ENCODE measurements around the gene ERF. TPM values are rescaled to one million over a fixed set of nuclear protein-coding genes. Genes with fewer than 3 reads are reported as not detected.

The ERF gene
- total RNA-seq, 2 experiments from 2014 or later = 26.7 to 33.5 TPM

DNA sequence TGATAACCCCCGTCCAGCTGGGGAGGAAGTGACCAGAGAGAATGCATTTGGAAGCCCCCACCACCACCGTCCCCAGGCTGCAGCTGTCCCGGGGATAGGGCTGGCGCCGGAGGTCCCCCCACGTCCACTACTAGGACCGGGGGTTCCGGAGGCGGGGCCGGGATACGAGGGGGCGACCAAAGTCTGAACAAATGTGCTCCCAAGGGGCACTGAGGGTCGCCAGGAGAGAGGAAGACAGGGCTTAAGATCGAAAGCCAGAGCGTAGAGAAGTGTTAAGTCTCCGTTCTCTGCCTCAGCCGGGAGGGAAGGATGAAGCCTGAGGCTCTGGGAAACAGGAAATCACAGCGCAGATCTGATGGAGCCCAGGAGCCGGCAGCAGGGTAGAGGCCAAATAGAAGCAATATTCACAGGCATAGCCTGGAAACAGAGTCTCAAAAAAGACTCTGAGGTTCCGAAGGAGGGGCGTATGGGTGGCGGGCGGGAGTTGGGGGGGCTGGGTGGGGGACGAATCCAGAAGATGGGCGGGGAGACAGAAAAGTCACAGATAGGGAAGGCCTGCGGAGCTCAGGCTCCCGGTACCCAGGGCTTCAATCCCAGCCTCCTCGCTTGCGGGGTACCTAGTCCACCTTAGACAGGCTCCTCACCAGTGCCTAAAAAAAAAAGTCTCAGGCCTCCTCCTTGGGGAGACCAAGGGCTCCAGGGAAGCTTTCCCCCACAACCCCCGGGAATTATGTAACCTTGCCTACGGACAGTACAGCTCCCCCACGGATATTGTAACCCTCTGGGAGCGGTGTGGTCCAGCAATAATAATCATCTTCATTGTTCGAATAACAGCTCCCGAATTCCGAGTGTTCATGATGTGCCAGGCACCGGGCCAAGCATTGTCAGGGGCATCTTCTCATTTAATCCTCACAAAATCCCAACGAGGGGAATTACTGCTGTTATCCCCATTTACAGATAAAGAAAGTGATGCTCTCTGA, 1.1 kb upstream of the ERF start:
- no TSS peak for BruUV-seq (replicated peaks)
- DNase-seq (ENCODE audit: low spot score) = no peak
- TF ChIP-seq EZH2phosphoT487 (IDR thresholded peaks at IDR 0.05; ENCODE audit: borderline replicate concordance, low read depth, low read length) = no peak
- no peak for TF ChIP-seq CTCF (conservative IDR thresholded peaks at IDR 0.05; ENCODE audit: low read length)
- intact Hi-C loops (cut with micrococcal nuclease; ENCODE audit: unreplicated experiment) = no loop called here
- Histone ChIP-seq H3K79me2 (ENCODE audit: insufficient read depth, low read depth, low read length) (peaks cover 28% of the 10 kb centered on the region; the same call in 1 of the 2 replicates), H3K4me3 (ENCODE audit: low read depth, low read length, poor library complexity, severe bottlenecking) (peak overlapping the region; percentile 99), H3K9me2 (ENCODE audit: insufficient read depth, low read length) (no peaks in the 10 kb centered on the region), H2AFZ (ENCODE audit: low read length) (peak overlapping the region; percentile 58; the same call in 1 of the 2 replicates), H3K27ac (ENCODE audit: low read depth, low read length, poor library complexity, severe bottlenecking) (no peak overlapping the region), H4K20me1 (ENCODE audit: insufficient read depth, low read length) (no peaks in the 10 kb centered on the region; the same call in 1 of the 2 replicates), H3K9me3 (ENCODE audit: low read length) (no peaks in the 10 kb centered on the region), H3K4me1 (ENCODE audit: insufficient read depth, low read length, poor library complexity, severe bottlenecking) (peaks cover 25% of the 10 kb centered on the region), H3K36me3 (ENCODE audit: insufficient read depth, low read length) (no peaks in the 10 kb centered on the region), H3K4me2 (ENCODE audit: low read length) (peak overlapping the region; percentile 96)
- ChIA-PET POLR2A (interaction anchor here (1.4 kb wide), 1 partner anchor 24 kb away, joined by 3 read pairs; no protein-coding TSS in a partner anchor), CTCF (ENCODE audit: unreplicated experiment) (no interaction called here)

DNA sequence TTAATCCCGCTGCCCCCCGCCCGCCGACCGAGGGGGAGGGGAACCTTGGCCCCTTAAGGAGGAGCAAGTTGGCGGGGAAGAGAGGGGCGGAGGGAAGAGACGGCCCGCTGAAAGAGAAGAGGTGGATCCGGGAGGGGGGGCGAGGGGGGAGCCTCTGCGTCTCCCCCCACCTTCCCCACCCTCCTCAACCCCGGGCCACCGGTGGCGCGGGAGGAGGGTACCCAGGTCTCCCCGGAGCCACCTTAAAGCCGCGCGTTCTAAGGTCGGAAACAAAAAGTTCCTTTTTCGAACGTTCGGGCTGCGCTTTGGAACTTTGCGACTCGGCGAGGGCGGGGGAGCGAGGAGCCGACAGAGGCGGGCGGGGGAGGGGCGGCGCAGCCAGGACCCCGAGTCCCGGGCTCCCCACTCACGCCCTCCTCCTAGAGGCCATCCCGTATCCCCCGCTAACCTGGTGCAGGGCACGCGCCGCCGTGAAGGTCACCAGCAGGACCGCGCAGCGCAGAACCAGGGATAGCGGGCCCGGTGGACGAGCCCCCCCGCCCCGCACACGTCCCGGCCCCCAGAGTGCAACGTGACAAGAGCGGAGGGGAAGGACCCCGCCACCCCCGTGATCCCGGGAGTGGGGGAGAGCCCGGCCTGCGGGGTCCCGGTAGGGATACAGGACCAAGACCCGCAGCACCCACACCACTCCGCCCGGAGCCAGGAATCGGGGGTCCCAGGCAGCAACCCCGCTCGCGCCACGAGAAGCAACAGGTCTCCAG, 659 bp downstream of the ERF start:
- peak overlapping the region; percentile 20; the same call in 1 of the 2 replicates for H2AFZ ChIP-seq (ENCODE audit: low read length)
- peak; percentile 85 for DNase-seq (ENCODE audit: low spot score)
- no peaks in the 10 kb centered on the region for H3K9me2 ChIP-seq (ENCODE audit: insufficient read depth, low read length)
- H3K4me2 ChIP-seq (ENCODE audit: low read length) = peak overlapping the region; percentile 88
- H3K4me1 ChIP-seq (ENCODE audit: insufficient read depth, low read length, poor library complexity, severe bottlenecking) = peaks cover 25% of the 10 kb centered on the region
- no peaks in the 10 kb centered on the region for H3K9me3 ChIP-seq (ENCODE audit: low read length)
- H3K4me3 ChIP-seq (ENCODE audit: low read depth, low read length, poor library complexity, severe bottlenecking) = peak overlapping the region; percentile 99
- intact Hi-C loops (cut with micrococcal nuclease; ENCODE audit: unreplicated experiment) = no loop called here
- peak overlapping the region; percentile 77 for H3K27ac ChIP-seq (ENCODE audit: low read depth, low read length, poor library complexity, severe bottlenecking)
- TF ChIP-seq EZH2phosphoT487 (IDR thresholded peaks at IDR 0.05; ENCODE audit: borderline replicate concordance, low read depth, low read length) (no peak), CTCF (conservative IDR thresholded peaks at IDR 0.05; ENCODE audit: low read length) (0 out of 2 replicates have a peak, but pooled peaks have one; percentile 21)
- POLR2A ChIA-PET = no interaction called here
- no TSS peak for BruUV-seq (replicated peaks)
- H3K36me3 ChIP-seq (ENCODE audit: insufficient read depth, low read length) = peaks cover 12% of the 10 kb centered on the region
- H3K79me2 ChIP-seq (ENCODE audit: insufficient read depth, low read depth, low read length) = peaks cover 28% of the 10 kb centered on the region; the same call in 1 of the 2 replicates
- no peaks in the 10 kb centered on the region; the same call in 1 of the 2 replicates for H4K20me1 ChIP-seq (ENCODE audit: insufficient read depth, low read length)
- CTCF ChIA-PET (ENCODE audit: unreplicated experiment) = no interaction called here
